Measurements from ENCODE around the gene ITPK1.

DNA sequence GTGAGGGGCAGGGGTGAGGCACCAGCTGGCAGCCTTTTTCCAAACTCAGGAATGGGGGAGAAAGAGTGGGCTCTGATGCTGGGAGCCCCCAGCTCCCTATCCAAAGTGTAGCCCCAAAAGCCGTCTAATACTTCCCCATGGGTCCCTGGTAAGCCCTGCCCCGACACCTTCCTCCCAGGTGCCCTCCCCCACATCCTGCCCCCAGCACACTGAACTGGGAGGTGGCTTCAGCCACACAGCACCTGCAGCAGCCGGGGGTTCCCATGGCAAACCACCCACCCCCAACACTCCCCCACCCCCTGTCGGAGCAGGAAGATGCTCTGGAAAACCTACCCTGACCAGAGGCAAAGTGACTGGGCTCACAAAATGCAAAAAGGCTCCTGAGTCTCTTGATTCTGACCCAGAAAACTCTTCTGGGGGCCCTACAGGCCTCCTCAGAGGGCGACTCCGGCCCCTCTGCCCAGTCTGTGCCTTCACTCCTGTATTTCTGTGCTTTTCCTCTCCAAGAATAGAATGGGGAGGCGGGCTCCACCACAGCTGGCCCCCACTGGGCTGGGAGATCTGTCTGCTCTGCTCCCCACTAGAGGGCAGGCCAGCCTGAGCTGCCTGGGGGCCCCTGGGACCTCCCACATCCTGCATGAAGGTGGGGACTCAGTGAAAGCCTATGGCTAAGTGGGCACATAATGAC is 81.6 kb downstream of the ITPK1 start:
- TF ChIP-seq, protein P1, sequence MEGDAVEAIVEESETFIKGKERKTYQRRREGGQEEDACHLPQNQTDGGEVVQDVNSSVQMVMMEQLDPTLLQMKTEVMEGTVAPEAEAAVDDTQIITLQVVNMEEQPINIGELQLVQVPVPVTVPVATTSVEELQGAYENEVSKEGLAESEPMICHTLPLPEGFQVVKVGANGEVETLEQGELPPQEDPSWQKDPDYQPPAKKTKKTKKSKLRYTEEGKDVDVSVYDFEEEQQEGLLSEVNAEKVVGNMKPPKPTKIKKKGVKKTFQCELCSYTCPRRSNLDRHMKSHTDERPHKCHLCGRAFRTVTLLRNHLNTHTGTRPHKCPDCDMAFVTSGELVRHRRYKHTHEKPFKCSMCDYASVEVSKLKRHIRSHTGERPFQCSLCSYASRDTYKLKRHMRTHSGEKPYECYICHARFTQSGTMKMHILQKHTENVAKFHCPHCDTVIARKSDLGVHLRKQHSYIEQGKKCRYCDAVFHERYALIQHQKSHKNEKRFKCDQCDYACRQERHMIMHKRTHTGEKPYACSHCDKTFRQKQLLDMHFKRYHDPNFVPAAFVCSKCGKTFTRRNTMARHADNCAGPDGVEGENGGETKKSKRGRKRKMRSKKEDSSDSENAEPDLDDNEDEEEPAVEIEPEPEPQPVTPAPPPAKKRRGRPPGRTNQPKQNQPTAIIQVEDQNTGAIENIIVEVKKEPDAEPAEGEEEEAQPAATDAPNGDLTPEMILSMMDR (IDR thresholded peaks at IDR 0.05): peak; percentile 43 to 53 (median 49)
- TF ChIP-seq POLR2A (IDR thresholded peaks at IDR 0.05; ENCODE audit: low read depth): no peak

Measured in esophagus muscularis mucosa (tissue), 3 donors.